GM18867 (cell line): ENCODE data around the gene STX18.
A peak's percentile ranks its signal among the peaks of the same experiment; 100 is the strongest.

Experiments
- ATAC-seq: cut with Tn5 transposase; IDR thresholded peaks from one replicate; pipeline ENCODE4 v1.9.1; 2021; ENCODE audit warnings: mild to moderate bottlenecking, moderate library complexity; ENCODE audit not compliant: unreplicated experiment

The STX18 gene

GRCh38 chr4:4408132-4408523 lies 133.7 kb downstream of the STX18 start:
- ATAC-seq, result no peak

GRCh38 chr4:4407299-4408131 lies 134.3 kb downstream of the STX18 start:
- ATAC-seq, result no peak

GRCh38 chr4:4406455-4407298 lies 135.2 kb downstream of the STX18 start:
- ATAC-seq, result no peak

- ATAC-seq, result no peak
These were observed 136.4 kb downstream of the STX18 start for GRCh38 chr4:4405358-4405962.

- no peak for ATAC-seq
These were observed 138.9 kb downstream of the STX18 start for GRCh38 chr4:4402966-4403365.

GRCh38 chr4:4401036-4401435 lies 140.8 kb downstream of the STX18 start:
- no peak for ATAC-seq

GRCh38 chr4:4398430-4398829 lies 143.4 kb downstream of the STX18 start:
- no peak for ATAC-seq

GRCh38 chr4:4397441-4397819 lies 144.4 kb downstream of the STX18 start:
- ATAC-seq, result no peak

- ATAC-seq, result no peak
These were observed 145.0 kb downstream of the STX18 start for GRCh38 chr4:4396628-4397440.

GRCh38 chr4:4395849-4396627 lies 145.8 kb downstream of the STX18 start:
- ATAC-seq, result peak; percentile 55

- no peak for ATAC-seq
These were observed 146.5 kb downstream of the STX18 start for GRCh38 chr4:4395371-4395770.

GRCh38 chr4:4394644-4395043 lies 147.2 kb downstream of the STX18 start:
- ATAC-seq, result no peak

GRCh38 chr4:4392501-4393183 lies 149.2 kb downstream of the STX18 start:
- no peak for ATAC-seq

GRCh38 chr4:4391866-4392265 lies 150.0 kb downstream of the STX18 start:
- ATAC-seq, result no peak

- no peak for ATAC-seq
These were observed 151.2 kb downstream of the STX18 start for GRCh38 chr4:4390515-4391240.

GRCh38 chr4:4390046-4390445 lies 151.8 kb downstream of the STX18 start:
- ATAC-seq, result no peak

- ATAC-seq, result no peak
These were observed 152.8 kb downstream of the STX18 start for GRCh38 chr4:4388836-4389575.

GRCh38 chr4:4388311-4388790 lies 153.5 kb downstream of the STX18 start:
- ATAC-seq, result no peak
